ENCODE measurements around the gene MARCHF10.
"Not testable (repeated sequence)": the region's sequence is repeated elsewhere in the genome, so short reads cannot be mapped to it uniquely, and the experiment has no call there.

MARCHF10 gene

DNA sequence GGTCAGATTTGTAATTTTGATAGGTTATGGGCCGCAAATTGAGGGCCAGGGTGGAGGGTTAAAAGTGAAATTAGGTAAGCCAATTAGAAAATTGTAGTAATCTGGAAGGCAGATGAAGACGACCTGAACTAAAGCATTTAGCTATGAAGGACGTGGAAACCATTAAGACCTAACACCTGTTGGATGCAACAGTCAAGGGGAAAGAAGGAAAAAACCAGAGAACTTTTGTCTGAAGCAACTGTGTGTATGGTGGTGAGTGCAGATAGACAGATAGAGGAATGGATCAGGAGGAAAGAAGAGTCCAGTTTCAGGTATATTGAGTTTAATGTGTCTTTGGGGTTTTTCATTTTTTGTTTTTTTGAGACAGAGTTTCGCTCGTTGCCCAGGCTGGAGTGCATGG, 40.2 kb upstream of the MARCHF10 start:
- TF ChIP-seq, protein P1, sequence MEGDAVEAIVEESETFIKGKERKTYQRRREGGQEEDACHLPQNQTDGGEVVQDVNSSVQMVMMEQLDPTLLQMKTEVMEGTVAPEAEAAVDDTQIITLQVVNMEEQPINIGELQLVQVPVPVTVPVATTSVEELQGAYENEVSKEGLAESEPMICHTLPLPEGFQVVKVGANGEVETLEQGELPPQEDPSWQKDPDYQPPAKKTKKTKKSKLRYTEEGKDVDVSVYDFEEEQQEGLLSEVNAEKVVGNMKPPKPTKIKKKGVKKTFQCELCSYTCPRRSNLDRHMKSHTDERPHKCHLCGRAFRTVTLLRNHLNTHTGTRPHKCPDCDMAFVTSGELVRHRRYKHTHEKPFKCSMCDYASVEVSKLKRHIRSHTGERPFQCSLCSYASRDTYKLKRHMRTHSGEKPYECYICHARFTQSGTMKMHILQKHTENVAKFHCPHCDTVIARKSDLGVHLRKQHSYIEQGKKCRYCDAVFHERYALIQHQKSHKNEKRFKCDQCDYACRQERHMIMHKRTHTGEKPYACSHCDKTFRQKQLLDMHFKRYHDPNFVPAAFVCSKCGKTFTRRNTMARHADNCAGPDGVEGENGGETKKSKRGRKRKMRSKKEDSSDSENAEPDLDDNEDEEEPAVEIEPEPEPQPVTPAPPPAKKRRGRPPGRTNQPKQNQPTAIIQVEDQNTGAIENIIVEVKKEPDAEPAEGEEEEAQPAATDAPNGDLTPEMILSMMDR (conservative IDR thresholded peaks at IDR 0.05; ENCODE audit: low read depth, low read length) = no peak
- no peak for DNase-seq (ENCODE audit: low read depth)
- H3K4me3 ChIP-seq (ENCODE audit: low read depth, low read length) = no peak overlapping the region

DNA sequence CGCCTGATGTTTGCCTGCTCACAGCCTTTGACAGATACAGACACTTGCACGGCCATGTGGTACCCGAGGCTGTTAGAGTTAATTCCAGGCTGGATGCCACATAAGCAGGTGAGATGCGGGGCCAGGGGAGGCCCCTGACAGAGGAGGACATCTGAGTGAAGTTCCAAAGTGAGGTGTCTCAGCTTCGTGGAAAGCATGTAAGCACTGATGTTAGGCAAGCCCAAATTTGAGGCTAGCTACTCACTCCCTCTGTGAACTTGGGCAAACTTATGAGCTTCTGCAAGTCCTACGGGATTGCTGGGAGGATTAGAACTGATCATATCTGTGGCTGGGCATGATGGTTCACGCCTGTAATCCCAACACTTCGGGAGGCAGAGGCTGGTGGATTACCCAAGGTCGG, 39.3 kb upstream of the MARCHF10 start:
- DNase-seq (ENCODE audit: low read depth) = no peak
- TF ChIP-seq, protein P1 (conservative IDR thresholded peaks at IDR 0.05; ENCODE audit: low read depth, low read length) = no peak
- H3K4me3 ChIP-seq (ENCODE audit: low read depth, low read length) = no peak overlapping the region

DNA sequence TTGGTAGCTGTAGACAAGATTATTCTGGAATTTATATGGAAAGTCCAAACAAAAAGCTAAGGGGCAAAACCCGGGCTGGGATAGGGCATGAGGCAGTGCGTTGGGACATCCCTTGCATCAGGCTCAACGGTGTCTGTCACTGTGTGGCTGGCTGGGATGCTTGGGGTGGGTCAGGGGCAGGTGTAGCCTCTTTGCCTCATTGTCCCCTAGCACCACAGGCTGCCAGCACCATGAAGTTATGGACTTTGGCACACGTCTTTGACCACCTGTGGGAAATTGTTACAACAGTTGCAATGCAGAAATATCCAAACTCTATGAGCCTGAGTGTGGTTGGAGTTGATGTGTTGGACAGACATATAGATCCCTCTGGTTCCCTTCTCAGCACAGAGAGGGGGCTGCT, 32.8 kb upstream of the MARCHF10 start:
- TF ChIP-seq, protein P1 (conservative IDR thresholded peaks at IDR 0.05; ENCODE audit: low read depth, low read length) = no peak
- no peak for DNase-seq (ENCODE audit: low read depth)
- no peak overlapping the region for H3K4me3 ChIP-seq (ENCODE audit: low read depth, low read length)

DNA sequence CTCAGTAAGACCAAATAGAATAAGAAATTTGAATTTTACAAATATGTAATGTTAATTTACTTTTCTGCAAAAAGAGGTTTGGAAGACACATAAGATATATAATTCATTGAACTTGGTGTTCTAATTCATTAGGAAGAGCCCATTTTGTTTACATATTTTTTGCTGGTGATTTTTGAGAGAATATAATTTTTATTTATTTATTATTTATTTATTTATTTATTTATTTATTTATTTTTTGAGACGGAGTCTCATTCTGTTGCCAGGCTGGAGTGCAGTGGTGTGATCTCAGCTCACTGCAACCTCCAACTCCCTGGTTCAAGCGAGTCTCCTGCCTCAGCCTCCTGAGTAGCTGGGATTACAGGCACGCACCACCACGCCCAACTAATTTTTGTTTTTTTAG, 25.7 kb upstream of the MARCHF10 start:
- not testable (repeated sequence) for DNase-seq (ENCODE audit: low read depth); H3K4me3 ChIP-seq (ENCODE audit: low read depth, low read length)

DNA sequence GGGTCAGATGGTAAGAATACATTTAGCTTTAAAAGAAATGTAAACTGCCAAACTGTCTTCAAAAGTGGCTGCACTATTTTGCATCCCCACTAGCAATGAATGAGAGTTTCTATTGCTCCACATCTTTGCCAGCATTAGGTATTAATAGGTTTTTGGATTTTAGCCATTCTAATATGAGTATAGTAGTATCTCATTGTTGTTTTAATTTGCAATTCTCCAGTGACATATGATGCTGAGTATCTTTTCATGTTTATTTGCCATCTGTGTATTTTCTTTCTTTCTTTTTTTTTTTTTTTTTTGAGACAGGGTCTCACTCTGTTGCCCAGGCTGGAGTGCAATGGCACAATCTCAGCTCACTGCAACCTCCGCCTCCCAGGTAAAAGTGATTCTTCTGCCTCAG, 24.3 kb upstream of the MARCHF10 start:
- DNase-seq (ENCODE audit: low read depth) = no peak
- H3K4me3 ChIP-seq (ENCODE audit: low read depth, low read length) = no peak overlapping the region
- TF ChIP-seq, protein P1 (conservative IDR thresholded peaks at IDR 0.05; ENCODE audit: low read depth, low read length) = no peak

DNA sequence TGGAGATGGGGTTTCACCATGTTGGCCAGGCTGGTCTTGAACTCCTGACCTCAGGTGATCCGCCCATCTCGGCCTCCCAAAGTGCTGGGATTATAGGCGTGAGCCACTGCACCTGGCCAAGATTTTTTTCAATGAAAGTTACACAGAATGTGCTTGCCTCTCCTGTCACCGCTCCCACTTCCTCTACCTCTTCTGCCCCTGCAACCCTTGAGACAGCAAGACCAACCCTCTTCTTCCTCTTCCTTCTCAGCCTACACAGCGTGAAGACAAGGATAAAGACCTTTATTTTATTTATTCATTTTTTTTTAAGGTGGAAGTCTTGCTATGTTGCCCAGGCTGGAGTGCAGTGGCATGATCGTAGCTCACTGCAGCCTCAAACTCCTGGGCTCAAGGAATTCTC, 23.0 kb upstream of the MARCHF10 start:
- H3K4me3 ChIP-seq (ENCODE audit: low read depth, low read length); DNase-seq (ENCODE audit: low read depth): not testable (repeated sequence)

DNA sequence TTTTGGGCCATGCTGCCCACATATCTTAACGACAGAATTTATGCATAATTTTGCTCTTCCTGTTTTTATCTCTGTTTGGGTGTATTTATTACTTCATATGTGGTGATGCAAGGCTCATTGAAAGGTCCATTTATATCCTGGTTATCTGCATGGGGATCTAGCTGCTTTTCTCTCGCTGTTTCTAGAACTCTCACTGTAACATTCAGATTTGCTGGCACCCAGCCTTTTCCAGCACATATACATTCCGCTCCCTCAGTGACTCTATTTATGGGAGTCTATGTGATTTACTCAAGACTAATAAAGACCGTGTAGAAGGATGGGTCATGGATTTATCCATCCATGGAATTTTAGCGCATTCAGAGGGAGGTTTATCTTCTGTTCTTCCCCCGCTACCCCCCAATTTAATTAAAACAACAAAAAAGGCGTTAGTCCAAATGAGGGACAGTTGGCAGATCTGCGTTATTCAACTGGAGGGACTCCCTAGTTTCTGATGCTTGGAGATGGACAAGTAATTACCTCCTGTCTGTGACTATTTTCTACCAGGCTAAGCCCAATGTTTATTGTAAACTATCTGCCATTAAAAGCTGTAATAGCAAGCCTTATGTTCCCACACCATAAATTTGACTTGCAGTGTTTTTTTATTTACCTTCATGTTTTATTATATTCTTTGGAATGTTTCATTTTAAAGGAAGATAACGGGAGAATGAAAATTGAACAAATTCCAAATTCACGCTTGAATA, 19.8 kb upstream of the MARCHF10 start:
- no peak overlapping the region for H3K4me3 ChIP-seq (ENCODE audit: low read depth, low read length)
- peak; percentile 79 for DNase-seq (ENCODE audit: low read depth)
- TF ChIP-seq, protein P1 (conservative IDR thresholded peaks at IDR 0.05; ENCODE audit: low read depth, low read length) = no peak

DNA sequence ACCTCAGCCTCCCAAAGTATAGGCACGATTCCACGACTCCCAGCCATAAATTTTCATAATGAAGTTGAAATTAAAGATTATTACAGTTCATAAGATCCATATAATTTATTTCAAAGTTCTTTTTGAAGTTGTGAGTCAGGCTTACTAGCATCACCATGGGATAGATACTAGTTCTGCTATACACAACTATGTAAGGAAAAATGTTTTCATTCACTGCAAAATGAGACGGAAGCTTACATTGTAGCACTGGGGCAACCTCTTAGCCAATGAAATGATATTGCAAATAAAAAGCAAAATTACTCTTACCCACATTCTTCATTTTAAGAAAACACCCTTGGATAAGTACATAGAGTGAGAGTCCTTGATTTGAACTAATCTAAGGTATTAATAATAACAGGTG, 18.8 kb upstream of the MARCHF10 start:
- TF ChIP-seq, protein P1 (conservative IDR thresholded peaks at IDR 0.05; ENCODE audit: low read depth, low read length) = no peak
- no peak overlapping the region for H3K4me3 ChIP-seq (ENCODE audit: low read depth, low read length)
- DNase-seq (ENCODE audit: low read depth) = peak; percentile 43
